CD4-positive, alpha-beta T cell (primary cell): ENCODE data around the gene SPSB4. TPM values are rescaled to one million over a fixed set of nuclear protein-coding genes. Genes with fewer than 3 reads are reported as not detected.

Source experiments
- ATAC-seq: fragments of 200-7000 bp; cut with Tn5 transposase; one replicate; pipeline ENCODE4 v1.10.0; 2022; ENCODE audit warnings: mild to moderate bottlenecking; ENCODE audit not compliant: poor library complexity
- CTCF ChIA-PET: fragments of 350-600 bp; sonication (Branson Sonifier 250); formaldehyde crosslinking; loops from one replicate; lab custom pipeline; 2021; ENCODE audit warnings: antibody characterized with exemption, inconsistent platforms; lab: Charles Lee
- POLR2A ChIA-PET: fragments of 350-600 bp; sonication (Branson Sonifier 250); formaldehyde crosslinking; loops from one replicate; lab custom pipeline; 2021; ENCODE audit warnings: antibody characterized with exemption, inconsistent platforms; lab: Charles Lee
- DNase-seq, 14 experiments: peaks; one replicate each; pipeline ENCODE4 v3.0.0-alpha.2; 2013 to 2020; ENCODE audit warnings: mixed read lengths in 2 of 14
- H3K27ac ChIP-seq, 2 donors: one replicate each; pipeline versions ENCODE4 v1.5.1 to v1.7.0; 2013; ENCODE audit warnings: low read length in 2 of 2, low read depth in 1 of 2, mild to moderate bottlenecking in 1 of 2
- H3K27me3 ChIP-seq, 2 experiments: 1 replicate in 1 of 2; 2 replicates in 1 of 2; pipeline versions ENCODE4 v1.6.1 to v1.7.0; 2013; ENCODE audit warnings: low read length in 2 of 2, control low read depth in 1 of 2, mild to moderate bottlenecking in 1 of 2, moderate library complexity in 1 of 2; ENCODE audit not compliant: insufficient read depth in 2 of 2, control insufficient read depth in 1 of 2
- H3K36me3 ChIP-seq: one replicate; pipeline ENCODE4 v1.6.1; 2013; ENCODE audit warnings: low read length, control low read depth; ENCODE audit not compliant: insufficient read depth
- H3K4me1 ChIP-seq: one replicate; pipeline ENCODE4 v1.6.1; 2013; ENCODE audit warnings: low read length, control low read depth; ENCODE audit not compliant: insufficient read depth
- H3K4me3 ChIP-seq: one replicate; pipeline ENCODE4 v1.5.1; 2013; ENCODE audit warnings: mild to moderate bottlenecking, low read length, moderate library complexity
- H3K9me3 ChIP-seq, 2 experiments: 1 replicate in 1 of 2; 2 replicates in 1 of 2; pipeline versions ENCODE4 v1.6.1 to v1.7.0; 2013; ENCODE audit warnings: low read length in 2 of 2, mild to moderate bottlenecking in 2 of 2, control low read depth in 1 of 2, moderate library complexity in 1 of 2; ENCODE audit not compliant: control insufficient read depth in 1 of 2, insufficient read depth in 1 of 2
- H3K27ac Mint-ChIP-seq: one replicate; pipeline ENCODE4 v1.8.0; 2020; ENCODE audit warnings: mixed read lengths
- H3K27me3 Mint-ChIP-seq: one replicate; pipeline ENCODE4 v1.8.0; 2021; ENCODE audit warnings: mixed read lengths
- H3K36me3 Mint-ChIP-seq: one replicate; pipeline ENCODE4 v1.8.0; 2021; ENCODE audit warnings: low read depth, mixed read lengths
- H3K4me1 Mint-ChIP-seq: one replicate; pipeline ENCODE4 v1.8.0; 2021; ENCODE audit warnings: low read depth, mixed read lengths
- H3K4me3 Mint-ChIP-seq: one replicate; pipeline ENCODE4 v1.8.0; 2020; ENCODE audit warnings: mild to moderate bottlenecking, mixed read lengths
- H3K9me3 Mint-ChIP-seq: one replicate; pipeline ENCODE4 v1.8.0; 2020; ENCODE audit warnings: mixed read lengths
- intact Hi-C, 2 experiments: fragments of 100-400 bp; cut with DNase I in 1 of 2; cut with micrococcal nuclease in 1 of 2; formaldehyde crosslinking; loops; one replicate each; pipeline versions ENCODE4 v1.15.1 to v1.9.0; 2023 to 2025; cut with DNase I, micrococcal nuclease
- total RNA-seq, 174 experiments: library from RNA in 2 of 174; stranded (reverse) in 2 of 174; gene quantifications; one replicate each; pipeline ENCODE4 v1.2.3 and lab custom pipeline; 2021 to 2026
- TF ChIP-seq, protein P1 (sequence below): fragments of 200-600 bp; IDR thresholded peaks from one replicate; pipeline ENCODE4 v1.8.0; 2022; ENCODE audit warnings: antibody characterized with exemption, mild to moderate bottlenecking

SPSB4 gene
- total RNA-seq, 2 experiments from 2014 or later: not detected

DNA sequence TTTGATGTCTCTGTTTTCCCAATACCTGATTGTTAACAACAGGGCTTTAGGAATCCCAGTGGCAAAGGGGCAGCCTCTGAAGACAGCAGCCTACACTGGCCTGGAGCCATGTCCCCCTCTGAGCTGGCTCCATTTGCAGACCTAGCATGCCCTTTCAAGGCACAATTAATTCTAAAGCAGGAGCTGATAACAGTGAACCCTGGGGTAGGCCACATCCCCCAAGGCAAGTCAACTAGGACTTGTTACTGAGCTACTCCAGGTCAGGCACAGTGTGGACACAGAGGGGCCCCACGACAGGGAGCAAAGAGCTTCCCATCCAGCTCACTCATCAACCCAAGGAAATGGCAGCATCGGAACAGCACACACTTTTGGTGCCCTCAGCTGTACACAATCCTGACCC is 51.9 kb downstream of the SPSB4 start:
- H3K4me1 Mint-ChIP-seq: no peaks in the 10 kb centered on the region
- H3K36me3 ChIP-seq: no peaks in the 10 kb centered on the region
- TF ChIP-seq, protein P1, sequence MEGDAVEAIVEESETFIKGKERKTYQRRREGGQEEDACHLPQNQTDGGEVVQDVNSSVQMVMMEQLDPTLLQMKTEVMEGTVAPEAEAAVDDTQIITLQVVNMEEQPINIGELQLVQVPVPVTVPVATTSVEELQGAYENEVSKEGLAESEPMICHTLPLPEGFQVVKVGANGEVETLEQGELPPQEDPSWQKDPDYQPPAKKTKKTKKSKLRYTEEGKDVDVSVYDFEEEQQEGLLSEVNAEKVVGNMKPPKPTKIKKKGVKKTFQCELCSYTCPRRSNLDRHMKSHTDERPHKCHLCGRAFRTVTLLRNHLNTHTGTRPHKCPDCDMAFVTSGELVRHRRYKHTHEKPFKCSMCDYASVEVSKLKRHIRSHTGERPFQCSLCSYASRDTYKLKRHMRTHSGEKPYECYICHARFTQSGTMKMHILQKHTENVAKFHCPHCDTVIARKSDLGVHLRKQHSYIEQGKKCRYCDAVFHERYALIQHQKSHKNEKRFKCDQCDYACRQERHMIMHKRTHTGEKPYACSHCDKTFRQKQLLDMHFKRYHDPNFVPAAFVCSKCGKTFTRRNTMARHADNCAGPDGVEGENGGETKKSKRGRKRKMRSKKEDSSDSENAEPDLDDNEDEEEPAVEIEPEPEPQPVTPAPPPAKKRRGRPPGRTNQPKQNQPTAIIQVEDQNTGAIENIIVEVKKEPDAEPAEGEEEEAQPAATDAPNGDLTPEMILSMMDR: no peak

DNA sequence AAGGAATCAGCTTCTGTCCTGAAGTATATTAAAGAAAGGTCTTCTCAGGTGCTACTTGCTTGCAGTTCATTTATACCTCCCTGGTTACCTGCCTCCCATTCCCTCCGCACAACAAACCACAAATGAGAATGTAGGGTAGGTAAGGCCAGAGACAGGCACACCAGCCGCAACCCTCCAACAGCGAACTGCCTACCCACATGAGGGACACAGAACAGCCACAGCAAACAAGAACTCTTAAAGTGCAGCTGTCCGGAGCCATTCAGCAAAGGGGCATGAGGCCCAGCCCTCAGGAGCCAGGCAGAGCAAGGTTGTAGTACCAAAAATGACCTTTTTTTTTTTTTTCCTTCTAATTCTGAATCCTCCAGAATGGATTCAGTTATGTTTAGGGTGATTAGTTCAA is 52.4 kb downstream of the SPSB4 start:
- Histone ChIP-seq H3K9me3 (no peaks in the 10 kb centered on the region), H3K27ac (no peak overlapping the region), H3K4me3 (no peak overlapping the region), H3K4me1 (no peaks in the 10 kb centered on the region), H3K36me3 (no peaks in the 10 kb centered on the region), H3K27me3 (no peaks in the 10 kb centered on the region)
- intact Hi-C loops: no loop called here
- ATAC-seq (no peak), DNase-seq (peak in 1 of 14 experiments; percentile 14)
- Mint-ChIP-seq H3K27ac (no peak overlapping the region), H3K4me1 (no peaks in the 10 kb centered on the region), H3K27me3 (no peaks in the 10 kb centered on the region), H3K4me3 (no peak overlapping the region), H3K9me3 (no peaks in the 10 kb centered on the region), H3K36me3 (no peaks in the 10 kb centered on the region)
- POLR2A ChIA-PET: no interaction called here
- TF ChIP-seq, protein P1: no peak
- CTCF ChIA-PET: interaction anchor here (0.7 to 1.6 kb wide), 2 partner anchors 88 to 147 kb away, joined by 3 to 5 read pairs; no protein-coding TSS in a partner anchor

More for the DNA sequence above, 51.9 kb downstream of the SPSB4 start:
- no peak overlapping the region for H3K4me3 Mint-ChIP-seq
- no peaks in the 10 kb centered on the region for H3K4me1 ChIP-seq
- no peaks in the 10 kb centered on the region for H3K9me3 Mint-ChIP-seq
- POLR2A ChIA-PET: no interaction called here
- intact Hi-C loops: no loop called here
- no peak overlapping the region for H3K27ac ChIP-seq
- no peaks in the 10 kb centered on the region for H3K9me3 ChIP-seq
- no peaks in the 10 kb centered on the region for H3K27me3 Mint-ChIP-seq
- H3K36me3 Mint-ChIP-seq: no peaks in the 10 kb centered on the region
- CTCF ChIA-PET: no interaction called here
- H3K4me3 ChIP-seq: no peak overlapping the region
- ATAC-seq (no peak), DNase-seq (peak in 1 of 14 experiments; percentile 4)
- H3K27ac Mint-ChIP-seq: no peak overlapping the region
- no peaks in the 10 kb centered on the region for H3K27me3 ChIP-seq

DNA sequence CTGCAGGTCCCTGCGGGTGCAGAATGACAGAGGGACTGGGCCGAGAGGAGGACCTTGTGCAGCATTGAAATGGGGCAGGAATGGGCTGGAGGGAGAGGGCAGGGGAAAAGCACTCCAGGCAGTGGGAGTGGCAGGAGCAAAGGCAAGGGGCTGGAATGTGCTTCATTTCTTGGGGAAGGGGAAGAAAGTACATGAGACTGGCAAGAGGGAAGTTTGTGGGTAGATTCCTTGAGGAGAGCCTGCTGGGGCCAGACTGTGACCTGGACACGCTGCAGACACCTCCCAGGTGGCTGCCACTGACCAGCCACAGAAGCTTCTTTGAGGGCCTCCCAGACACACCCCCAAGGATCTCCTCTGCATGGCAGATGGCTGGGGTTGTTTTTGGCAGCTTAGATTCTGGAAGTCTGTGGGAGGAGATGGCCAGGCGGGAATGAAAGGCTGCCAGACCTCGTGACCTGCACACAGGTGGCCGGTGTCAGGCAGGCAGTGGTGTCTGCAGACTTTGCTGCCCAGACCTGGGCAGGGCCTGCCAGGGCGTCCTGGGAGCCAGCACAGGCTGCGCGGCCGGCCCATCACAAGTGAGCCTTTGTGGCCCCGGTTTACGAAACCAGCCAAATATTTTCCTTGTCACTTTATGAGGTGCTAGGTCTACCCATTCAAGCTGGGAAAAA is 53.1 kb downstream of the SPSB4 start:
- H3K27me3 ChIP-seq: no peaks in the 10 kb centered on the region
- ATAC-seq (no peak), DNase-seq (peak in 1 of 14 experiments; percentile 27)
- H3K4me3 ChIP-seq: no peak overlapping the region
- intact Hi-C loops: loop anchor here (1.0 to 2.0 kb wide), 3 partner anchors 103 to 205 kb away; no protein-coding TSS in a partner anchor
- no peaks in the 10 kb centered on the region for H3K9me3 ChIP-seq
- TF ChIP-seq, protein P1: no peak
- no peaks in the 10 kb centered on the region for H3K4me1 ChIP-seq
- ChIA-PET POLR2A (no interaction called here), CTCF (interaction anchor here (0.7 to 1.6 kb wide), 2 partner anchors 88 to 147 kb away, joined by 3 to 5 read pairs; no protein-coding TSS in a partner anchor)
- Mint-ChIP-seq H3K36me3 (no peaks in the 10 kb centered on the region), H3K4me3 (no peak overlapping the region), H3K27ac (no peak overlapping the region), H3K27me3 (no peaks in the 10 kb centered on the region), H3K9me3 (no peaks in the 10 kb centered on the region), H3K4me1 (no peaks in the 10 kb centered on the region)
- no peak overlapping the region for H3K27ac ChIP-seq
- H3K36me3 ChIP-seq: no peaks in the 10 kb centered on the region
